HPDE6-E6E7 (cell line): ENCODE data around the gene AQP11.
"Not testable (repeated sequence)": the region's sequence is repeated elsewhere in the genome, so short reads cannot be mapped to it uniquely, and the experiment has no call there.

Experiments
- DNase-seq: peaks from one replicate; pipeline ENCODE4 v3.0.0; 2011; ENCODE audit warnings: missing footprints; ENCODE audit errors: extremely low spot score

AQP11 gene, protein sequence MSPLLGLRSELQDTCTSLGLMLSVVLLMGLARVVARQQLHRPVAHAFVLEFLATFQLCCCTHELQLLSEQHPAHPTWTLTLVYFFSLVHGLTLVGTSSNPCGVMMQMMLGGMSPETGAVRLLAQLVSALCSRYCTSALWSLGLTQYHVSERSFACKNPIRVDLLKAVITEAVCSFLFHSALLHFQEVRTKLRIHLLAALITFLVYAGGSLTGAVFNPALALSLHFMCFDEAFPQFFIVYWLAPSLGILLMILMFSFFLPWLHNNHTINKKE

DNA sequence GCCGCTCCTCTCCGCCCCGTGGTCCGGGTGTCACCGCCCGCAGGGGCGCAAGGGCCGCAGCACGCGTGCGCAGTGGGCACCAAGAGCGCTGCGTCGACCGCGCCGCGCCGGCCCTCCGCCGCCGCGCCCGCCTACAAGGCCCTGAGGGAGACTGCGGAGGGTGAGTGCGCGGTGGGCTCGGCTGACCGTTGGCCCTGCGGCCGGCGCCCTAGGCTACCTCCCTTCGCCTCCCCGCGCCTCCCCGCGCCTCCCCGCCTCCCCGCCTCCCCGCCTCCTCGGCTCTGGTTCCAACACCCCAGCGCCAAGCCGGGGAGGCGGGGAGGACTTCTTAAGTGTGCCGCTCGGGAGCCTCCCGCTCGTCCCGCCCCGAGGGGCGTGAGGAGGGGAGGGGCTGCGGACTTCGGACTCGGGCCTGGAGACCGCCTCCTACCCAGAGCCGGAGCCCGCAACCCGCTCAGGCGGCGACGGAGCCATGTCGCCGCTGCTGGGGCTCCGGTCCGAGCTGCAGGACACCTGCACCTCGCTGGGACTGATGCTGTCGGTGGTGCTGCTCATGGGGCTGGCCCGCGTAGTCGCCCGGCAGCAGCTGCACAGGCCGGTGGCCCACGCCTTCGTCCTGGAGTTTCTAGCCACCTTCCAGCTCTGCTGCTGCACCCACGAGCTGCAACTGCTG is at the start of gene AQP11:
AQP11 (plus strand) TSS at position 433 of the 673 bp plus-strand sequence; CDS start at position 473, 40 bp downstream.
- peak; percentile 82 for DNase-seq

- DNase-seq = no peak
These were observed 47.5 kb upstream of the AQP11 start for GRCh38 chr11:77542296-77542695.

GRCh38 chr11:77547047-77547836 is 42.5 kb upstream of the AQP11 start:
- no peak for DNase-seq

DNA sequence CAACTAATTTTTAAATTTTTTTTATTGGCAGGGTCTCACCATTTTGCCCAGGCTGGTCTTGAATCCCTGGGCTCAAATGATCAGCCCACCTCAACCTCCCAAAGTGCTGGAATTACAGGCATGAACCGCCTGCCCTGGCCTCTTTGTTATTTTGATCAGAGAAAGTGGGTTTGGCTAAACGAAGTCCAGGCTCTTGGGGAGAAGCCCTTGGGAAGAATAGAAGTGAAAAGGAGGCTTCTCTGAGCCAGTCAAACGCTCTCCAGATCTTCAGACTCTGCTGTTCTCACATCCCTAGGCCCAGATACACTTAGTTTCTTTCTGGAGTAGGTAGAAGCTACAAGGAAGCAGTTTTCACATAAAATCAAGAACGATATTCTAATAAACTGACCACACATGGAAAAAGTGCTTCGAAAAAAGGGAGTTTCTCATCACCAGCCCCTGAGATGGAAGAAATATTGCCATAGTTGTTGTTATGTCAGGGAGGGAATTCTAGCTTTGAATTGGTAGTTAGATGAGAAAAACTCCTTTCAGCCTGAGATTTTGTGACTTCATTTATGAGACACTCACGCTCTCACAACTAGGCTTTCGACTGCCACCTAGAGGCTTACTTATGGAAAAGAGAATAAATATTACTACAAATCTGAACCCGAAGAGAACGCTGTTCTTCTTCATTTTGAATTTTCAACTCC is 41.7 kb upstream of the AQP11 start:
- peak; percentile 25 for DNase-seq

DNA sequence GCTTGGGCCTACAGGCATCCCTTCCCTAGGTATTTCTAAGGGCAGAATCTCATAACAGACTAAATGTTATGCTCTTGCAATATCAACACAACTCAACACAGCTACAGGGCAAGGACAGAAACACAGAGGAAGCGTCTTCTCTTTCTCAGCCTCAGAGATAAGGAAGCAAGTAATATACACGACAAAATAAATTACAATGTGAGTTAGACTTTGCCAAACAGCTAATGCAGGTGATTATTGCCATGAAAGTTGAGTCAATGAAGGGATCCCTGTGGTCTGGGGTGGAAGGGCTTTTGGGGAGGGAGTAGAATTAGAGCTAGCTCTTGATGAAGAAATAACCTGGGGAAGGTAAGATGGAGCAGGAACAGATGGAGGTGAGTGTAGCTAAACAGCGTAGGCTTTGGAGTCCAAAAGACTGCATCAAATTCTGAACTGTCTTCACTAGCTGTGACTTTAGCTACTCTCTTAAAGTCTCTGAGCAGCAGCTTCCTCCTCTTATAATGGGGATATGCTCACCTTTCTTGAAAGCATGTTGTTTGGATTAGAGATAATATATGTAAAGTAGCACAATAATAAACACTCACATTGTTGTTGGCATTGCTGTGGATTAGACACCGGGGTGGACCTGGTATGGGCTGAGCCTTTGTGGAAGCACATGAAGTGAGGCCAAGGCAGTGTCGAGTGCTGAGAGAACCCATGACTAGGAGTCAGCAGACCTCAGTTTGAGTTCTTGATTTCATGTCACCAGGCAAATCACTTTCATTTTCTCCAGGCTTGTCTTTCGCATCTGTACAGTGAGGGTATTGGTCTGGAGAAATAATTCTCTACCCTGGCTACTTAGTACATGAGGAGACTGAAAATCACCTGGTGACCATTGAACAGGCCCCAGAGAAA is 41.0 kb upstream of the AQP11 start:
- DNase-seq = no peak

DNA sequence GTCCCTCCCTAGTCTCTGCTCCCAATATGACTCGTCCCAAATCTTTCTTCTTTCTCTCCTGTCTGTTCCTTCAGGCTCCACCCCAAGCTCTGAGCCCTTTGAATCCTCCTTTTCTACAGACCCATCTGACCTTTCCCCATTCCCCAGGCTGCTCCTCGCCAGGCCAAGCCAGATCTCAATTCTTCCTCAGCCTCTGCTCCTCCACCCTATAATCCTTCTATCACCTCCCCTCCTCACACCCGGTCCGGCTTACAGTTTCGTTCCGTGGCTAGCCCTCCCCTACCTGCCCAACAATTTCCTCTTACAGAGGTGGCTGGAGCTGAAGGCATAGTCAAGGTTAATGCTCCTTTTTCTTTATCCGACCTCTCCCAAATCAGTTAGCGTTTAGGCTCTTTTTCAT is 38.3 kb upstream of the AQP11 start:
- DNase-seq = not testable (repeated sequence)

GRCh38 chr11:77557553-77557952 is 32.2 kb upstream of the AQP11 start:
- no peak for DNase-seq

DNA sequence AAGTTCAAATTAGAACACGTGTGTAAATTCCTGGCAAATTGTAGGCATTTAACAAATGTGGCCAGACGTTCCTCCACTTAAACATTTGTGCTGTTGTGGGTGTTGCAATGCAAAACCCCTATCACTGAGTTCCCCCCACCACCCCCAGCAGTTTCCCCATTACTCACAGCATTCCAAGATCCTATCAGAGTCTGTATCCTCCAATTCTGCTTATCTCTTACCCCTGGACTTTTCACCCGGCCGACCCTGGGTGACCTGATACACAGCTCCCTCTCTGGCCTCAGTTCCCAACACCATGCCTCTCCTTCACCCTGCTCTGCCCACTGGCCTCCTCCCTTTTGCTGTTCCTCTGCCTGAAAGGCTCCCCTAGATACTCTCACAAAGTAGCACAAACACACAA is 31.4 kb upstream of the AQP11 start:
- no peak for DNase-seq

DNA sequence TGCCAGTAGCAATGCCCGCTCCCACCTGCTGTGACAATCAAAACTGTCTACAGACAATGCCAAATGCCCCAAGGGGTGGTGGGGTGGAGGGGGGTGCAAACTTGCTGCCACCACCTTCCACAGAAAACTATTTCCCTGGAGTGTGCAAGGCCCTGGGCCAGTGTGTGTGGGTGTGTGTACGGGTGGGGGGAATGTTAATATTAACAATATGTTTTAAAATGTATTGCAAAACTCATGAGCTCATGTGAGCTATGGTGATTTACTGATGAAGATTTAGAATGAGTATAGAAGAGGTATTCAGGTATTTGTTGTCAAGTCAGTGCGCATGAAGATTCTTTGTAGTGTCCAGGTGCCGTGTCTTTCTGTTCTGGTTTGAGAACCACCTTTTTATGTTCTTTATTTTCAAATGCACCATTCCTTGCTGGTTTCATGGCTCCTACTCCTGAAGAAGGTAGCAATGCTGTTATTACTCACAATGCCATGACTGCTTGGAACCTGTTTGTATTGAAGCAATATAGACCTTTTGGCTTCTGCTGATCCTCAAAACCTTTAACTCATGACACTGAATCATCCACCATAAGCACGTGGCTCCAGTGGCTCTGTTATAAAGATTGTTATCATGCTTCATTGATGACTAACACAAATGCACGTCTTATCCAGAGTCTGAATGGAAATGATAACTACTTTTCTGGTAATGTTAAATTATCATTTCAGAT is 29.9 kb upstream of the AQP11 start:
- DNase-seq = peak; percentile 53

DNA sequence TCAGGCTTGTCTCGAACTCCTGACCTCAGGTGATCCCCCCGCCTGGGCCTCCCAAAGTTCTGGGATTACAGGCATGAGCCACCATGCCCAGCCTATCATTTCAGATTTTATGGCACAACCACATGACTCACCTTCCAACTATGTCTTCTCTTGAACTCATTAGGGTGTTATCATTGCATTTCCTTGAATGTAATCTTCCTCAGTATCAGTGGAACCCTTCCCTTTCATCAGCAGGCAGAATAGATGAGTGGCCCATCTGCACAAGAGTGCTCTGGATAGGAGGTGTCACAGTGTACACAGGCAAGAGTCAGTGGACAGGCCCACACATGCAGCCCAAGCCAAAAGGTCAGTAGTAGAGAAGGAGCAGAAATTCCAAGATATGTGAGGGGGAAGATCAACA is 29.1 kb upstream of the AQP11 start:
- peak; percentile 38 for DNase-seq

GRCh38 chr11:77561257-77561656 is 28.5 kb upstream of the AQP11 start:
- no peak for DNase-seq

DNA sequence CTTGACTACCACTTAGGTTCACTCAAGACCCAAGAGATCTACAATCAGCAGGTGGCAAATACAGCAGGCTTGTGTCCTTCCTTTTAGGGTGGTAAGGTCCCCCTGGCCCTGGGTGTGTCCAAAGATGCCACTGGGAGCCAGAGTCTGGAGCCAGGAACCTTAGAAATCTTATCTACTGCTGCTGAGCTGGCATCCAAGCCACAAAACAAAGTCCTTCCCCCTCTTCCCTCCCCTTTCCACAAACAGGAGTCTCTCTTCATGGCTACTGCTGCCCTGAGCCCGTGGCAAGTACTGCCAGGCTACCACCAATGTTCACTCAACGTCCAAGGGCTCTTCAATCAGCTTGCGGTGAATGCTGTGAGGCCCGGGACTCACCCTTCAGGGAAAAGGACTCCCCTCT is 21.4 kb upstream of the AQP11 start:
- no peak for DNase-seq

DNA sequence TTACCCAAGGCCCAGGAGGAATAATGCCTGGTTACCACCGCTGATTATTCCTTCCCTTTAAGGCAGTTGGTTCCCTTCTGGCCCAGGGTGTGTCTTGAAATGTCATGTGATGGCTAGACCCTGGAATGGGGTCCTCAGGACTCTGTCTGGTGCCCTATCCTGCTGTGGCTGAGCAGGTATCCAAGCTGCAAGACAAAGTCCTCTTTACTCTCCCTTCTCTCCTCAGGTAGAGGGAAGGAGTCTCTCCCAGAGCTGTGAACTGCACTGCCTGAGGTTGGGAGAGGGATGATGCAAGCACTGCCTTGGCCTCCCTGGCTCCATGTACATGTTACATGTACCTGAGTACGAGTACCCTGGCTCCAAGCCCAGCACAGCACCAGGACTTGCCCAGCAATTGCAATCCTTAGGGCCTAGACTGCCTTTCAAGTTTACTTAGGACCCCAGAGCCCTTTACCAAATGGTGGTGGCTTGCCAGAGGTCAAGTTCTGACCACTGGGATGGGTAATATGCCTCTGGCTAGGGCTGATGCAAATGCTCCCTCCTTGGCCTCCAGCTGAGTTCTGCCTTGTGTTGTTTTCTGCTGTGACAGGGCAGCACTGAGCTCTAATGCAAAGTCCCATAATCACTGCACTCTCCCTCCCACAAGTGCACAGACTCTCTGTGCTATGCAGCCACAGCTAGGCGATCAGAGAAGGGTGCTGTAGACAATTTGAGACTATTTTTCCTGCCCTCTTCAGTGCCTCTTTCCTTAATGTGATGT is 20.7 kb upstream of the AQP11 start:
- DNase-seq = no peak

- no peak for DNase-seq
These were observed 20.1 kb upstream of the AQP11 start for GRCh38 chr11:77569676-77570070.

GRCh38 chr11:77570896-77571295 is 18.9 kb upstream of the AQP11 start:
- DNase-seq = not testable (repeated sequence)

DNA sequence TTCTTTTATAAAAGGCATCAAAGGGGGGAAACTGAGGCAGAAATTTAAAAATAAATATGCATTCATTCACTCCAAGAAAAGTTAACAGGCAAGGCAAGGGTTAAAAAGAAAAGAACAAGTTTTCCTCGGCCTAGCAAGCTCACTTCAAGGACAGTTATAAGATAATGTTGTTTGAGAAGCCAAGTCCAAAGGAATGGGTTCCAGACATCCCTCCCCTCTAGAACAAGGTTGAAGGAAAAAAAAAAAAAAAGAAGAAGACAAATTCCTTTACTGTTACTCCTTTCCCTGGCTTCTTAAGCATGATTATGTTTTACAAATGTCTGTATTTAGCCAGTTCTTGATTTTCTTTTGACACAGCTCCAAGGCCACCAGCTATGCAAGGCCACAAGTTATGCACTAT is 14.3 kb upstream of the AQP11 start:
- DNase-seq = not testable (repeated sequence)

DNA sequence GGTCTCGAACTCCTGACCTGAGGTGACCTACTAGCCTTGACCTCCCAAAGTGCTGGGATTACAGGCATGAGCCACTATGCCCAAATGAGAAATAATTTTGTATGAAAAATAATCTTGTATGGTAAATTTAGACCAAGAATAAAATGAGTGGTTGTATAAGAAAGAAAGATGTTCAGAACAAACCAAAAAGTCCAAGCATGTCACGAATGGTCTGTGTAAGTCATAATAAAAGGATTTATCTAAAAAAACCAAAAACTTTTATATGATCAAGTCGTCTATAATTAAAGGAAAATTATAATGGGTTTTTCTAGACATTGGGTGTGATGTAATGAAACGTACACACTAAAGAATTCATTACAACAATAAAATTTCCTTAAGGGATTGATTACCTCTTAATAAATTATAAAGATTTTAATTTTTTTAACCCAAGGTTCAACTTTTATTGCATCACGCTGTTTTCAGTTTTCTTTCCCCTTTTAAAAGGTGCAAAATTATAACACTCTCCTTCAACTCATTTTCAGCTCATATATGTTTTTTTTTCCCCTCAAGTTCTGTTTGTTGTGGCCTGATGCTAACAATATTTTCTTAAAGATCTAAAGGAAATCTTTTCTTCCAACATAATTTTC is 8.9 kb upstream of the AQP11 start:
- no peak for DNase-seq

- no peak for DNase-seq
These were observed 602 bp upstream of the AQP11 start for GRCh38 chr11:77589181-77589520.

GRCh38 chr11:77590194-77590782 is 535 bp downstream of the AQP11 start:
- DNase-seq = peak; percentile 21
